ENCODE measurements around the gene C12orf43.

DNA sequence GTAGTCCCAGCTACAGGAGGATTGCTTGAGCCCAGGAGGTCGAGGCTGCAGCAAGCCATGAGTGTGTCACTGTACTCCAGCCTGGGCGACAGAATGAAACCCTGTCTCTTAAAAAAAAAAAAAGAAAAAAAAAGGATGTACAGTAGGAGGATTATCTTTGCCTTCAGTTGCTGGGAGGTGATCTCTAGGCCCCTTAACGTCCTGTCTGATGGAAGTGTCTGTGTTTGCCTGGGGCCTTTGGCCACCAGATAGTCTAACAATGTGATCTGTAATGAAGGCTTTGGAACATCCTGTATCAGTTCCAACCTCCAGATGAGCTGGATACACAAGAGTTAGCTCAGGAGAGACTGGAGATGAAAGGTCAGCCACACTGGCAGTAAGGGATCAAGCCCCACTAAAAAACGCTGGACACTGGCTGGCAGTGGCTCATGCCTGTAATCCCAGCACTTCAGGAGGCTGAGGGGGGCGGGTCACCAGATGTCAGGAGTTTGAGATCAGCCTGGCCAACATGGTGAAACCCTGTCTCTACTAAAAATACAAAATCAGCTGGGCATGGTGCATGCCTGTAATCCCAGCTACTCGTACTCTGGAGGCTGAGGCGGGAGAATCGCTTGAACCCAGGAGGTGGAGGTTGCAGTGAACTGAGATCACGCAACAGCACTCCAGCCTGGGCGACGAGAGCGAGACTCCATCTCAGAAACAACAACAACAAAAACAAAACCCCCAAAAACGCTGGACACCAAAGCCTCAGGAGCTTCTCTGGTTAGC lies 57.0 kb downstream of the C12orf43 start:
- TF ChIP-seq, protein P1, sequence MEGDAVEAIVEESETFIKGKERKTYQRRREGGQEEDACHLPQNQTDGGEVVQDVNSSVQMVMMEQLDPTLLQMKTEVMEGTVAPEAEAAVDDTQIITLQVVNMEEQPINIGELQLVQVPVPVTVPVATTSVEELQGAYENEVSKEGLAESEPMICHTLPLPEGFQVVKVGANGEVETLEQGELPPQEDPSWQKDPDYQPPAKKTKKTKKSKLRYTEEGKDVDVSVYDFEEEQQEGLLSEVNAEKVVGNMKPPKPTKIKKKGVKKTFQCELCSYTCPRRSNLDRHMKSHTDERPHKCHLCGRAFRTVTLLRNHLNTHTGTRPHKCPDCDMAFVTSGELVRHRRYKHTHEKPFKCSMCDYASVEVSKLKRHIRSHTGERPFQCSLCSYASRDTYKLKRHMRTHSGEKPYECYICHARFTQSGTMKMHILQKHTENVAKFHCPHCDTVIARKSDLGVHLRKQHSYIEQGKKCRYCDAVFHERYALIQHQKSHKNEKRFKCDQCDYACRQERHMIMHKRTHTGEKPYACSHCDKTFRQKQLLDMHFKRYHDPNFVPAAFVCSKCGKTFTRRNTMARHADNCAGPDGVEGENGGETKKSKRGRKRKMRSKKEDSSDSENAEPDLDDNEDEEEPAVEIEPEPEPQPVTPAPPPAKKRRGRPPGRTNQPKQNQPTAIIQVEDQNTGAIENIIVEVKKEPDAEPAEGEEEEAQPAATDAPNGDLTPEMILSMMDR (IDR thresholded peaks at IDR 0.05; ENCODE audit: low read depth, low read length): no peak
- no peak for TF ChIP-seq POLR2A (IDR thresholded peaks at IDR 0.05; ENCODE audit: extremely low read depth, insufficient read length)
